Fibroblast of mammary gland (primary cell): ENCODE results near the gene TMPRSS11B.
A peak's percentile ranks its signal among the peaks of the same experiment; 100 is the strongest.
"Not testable (repeated sequence)": the region's sequence is repeated elsewhere in the genome, so short reads cannot be mapped to it uniquely, and the experiment has no call there.

Experiments used
- DNase-seq: peaks from one replicate; pipeline ENCODE4 v3.0.0-alpha.2; 2010; ENCODE audit warnings: low read depth
- H3K4me3 ChIP-seq: 2 replicates; pipeline ENCODE4 v1.5.1; 2011; ENCODE audit warnings: low read depth, mild to moderate bottlenecking, low read length, moderate library complexity; ENCODE audit not compliant: control insufficient read depth
- CTCF ChIP-seq: conservative IDR thresholded peaks from 2 replicates; pipeline ENCODE4 v1.5.1; 2011; ENCODE audit warnings: low read depth, low read length, inconsistent platforms; ENCODE audit not compliant: control insufficient read depth, insufficient read depth

The TMPRSS11B gene

GRCh38 chr4:68240620-68241019 lies 4.9 kb downstream of the TMPRSS11B start:
- H3K4me3 ChIP-seq = no peak overlapping the region

GRCh38 chr4:68228568-68228967 lies 16.9 kb downstream of the TMPRSS11B start:
- H3K4me3 ChIP-seq = no peak overlapping the region
- no peak for TF ChIP-seq CTCF
- no peak for DNase-seq

More at GRCh38 chr4:68240620-68241019, 4.9 kb downstream of the TMPRSS11B start:
- no peak for DNase-seq
- TF ChIP-seq CTCF = no peak

GRCh38 chr4:68218044-68218443 lies 27.4 kb downstream of the TMPRSS11B start:
- TF ChIP-seq CTCF = no peak
- peak; percentile 2 for DNase-seq
- H3K4me3 ChIP-seq = no peak overlapping the region

- no peak for TF ChIP-seq CTCF
- no peak for DNase-seq
- no peak overlapping the region for H3K4me3 ChIP-seq
Measured at GRCh38 chr4:68216501-68216900, 29.0 kb downstream of the TMPRSS11B start.

GRCh38 chr4:68209003-68209402 lies 36.5 kb downstream of the TMPRSS11B start:
- TF ChIP-seq CTCF = no peak
- no peak for DNase-seq
- H3K4me3 ChIP-seq = no peak overlapping the region

- not testable (repeated sequence) for DNase-seq, H3K4me3 ChIP-seq
Measured at GRCh38 chr4:68194305-68194704, 51.2 kb downstream of the TMPRSS11B start.

GRCh38 chr4:68193194-68193593 lies 52.3 kb downstream of the TMPRSS11B start:
- no peak for TF ChIP-seq CTCF
- no peak for DNase-seq
- no peak overlapping the region for H3K4me3 ChIP-seq
